ENCODE data around the gene CPNE2.

- no peak for TF ChIP-seq CTCF (conservative IDR thresholded peaks at IDR 0.05)
- TF ChIP-seq ZFX (IDR thresholded peaks at IDR 0.05): no peak
Measured at GRCh38 chr16:57058291-57058861, 34.0 kb upstream of the CPNE2 start.
